Left ventricle myocardium superior (tissue), 1 donor: Measurements from ENCODE around the gene SLC7A11. TPM values are rescaled to one million over a fixed set of nuclear protein-coding genes. Genes with fewer than 3 reads are reported as not detected.
"Not testable (repeated sequence)": the region's sequence is repeated elsewhere in the genome, so short reads cannot be mapped to it uniquely, and the experiment has no call there.

Source experiments
- ATAC-seq: fragments of 200-7000 bp; cut with Tn5 transposase; one replicate; pipeline ENCODE4 v1.9.1; 2020; ENCODE audit warnings: mild to moderate bottlenecking, moderate library complexity
- DNase-seq: peaks from one replicate; pipeline ENCODE4 v3.0.0-alpha.2; 2020
- intact Hi-C: fragments of 100-400 bp; cut with micrococcal nuclease; formaldehyde crosslinking; loops from one replicate; pipeline ENCODE4 v1.11.0; 2022
- total RNA-seq: library from RNA; stranded (reverse); fragmentation: NEBNext Ultra II Directional; extraction: Animal tissue kit (Norgen Biotek cat#: 25700); gene quantifications from one replicate; pipeline ENCODE4 v1.2.1, GENCODE V29; 2021
- donor health status: DM: no; HTN: yes; CAD: no; lungs with severe emphysema.

SLC7A11 gene
- total RNA-seq, 1 donor from 2014 or later = 0.20 TPM

GRCh38 chr4:138248058-138248457 lies 5.9 kb upstream of the SLC7A11 start:
- intact Hi-C loops = no loop called here
- no peak for DNase-seq
- no peak for ATAC-seq

DNA sequence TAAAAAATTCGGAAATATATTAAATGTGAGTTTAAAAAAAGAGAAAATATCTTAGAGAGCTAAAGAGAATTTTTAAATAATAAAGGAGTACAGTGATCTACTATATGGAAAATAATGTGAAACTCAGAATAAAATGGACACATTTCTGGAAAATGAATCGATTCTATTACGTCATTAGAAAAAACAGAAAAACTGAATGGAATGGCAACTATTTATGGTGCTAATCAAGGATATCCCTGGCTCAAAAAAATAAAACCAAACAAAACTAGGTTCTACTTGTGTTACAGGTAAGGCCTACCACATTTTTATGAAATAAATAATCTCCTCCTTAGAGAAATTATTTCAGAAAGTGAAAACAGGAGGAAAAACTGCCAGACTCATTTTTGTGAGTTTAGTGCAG lies 5.5 kb upstream of the SLC7A11 start:
- DNase-seq = no peak
- ATAC-seq = no peak

GRCh38 chr4:138243369-138243768 lies 1.2 kb upstream of the SLC7A11 start:
- ATAC-seq (no peak), DNase-seq (no peak)
- intact Hi-C loops = no loop called here

More for the DNA sequence above, 5.5 kb upstream of the SLC7A11 start:
- intact Hi-C loops = no loop called here

- ATAC-seq = no peak
- DNase-seq = no peak
- intact Hi-C loops = no loop called here
Measured at GRCh38 chr4:138242834-138243156, 646 bp upstream of the SLC7A11 start.

DNA sequence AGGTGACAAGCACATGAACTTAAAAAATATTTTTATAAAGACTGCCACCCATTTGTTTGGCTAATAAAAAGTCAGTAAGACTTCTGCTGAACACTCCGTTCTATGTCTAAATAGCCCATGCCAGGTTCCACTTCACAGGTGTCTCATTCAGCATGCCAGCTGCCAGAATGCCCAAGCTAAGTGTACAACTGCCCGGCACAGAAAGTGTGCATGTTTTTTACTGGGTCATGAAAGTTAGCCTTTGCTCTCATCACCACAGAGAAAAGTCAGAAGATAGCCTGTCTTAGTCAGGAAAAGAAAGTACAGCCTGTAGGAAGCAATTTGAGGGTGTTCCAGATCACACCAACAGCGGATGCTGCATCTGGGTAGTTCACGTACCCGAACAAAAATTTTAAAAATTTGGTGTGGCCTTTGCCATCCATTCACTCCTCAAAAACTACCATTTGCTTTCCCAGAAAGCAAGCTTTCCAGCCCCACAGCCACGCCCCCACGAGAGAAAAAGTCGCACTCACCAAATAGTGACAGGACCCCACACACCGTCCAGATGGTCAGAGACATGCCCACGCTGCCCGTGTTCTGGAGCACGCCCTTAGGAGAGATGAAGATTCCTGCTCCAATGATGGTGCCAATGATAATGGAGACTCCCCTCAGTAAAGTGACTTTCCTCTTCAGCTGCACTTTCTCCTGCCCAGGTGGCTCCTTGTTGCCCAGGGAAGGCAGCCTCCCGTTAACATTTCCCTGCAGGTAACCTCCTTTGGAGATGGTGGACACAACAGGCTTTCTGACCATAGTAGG lies 671 bp downstream of the SLC7A11 start:
- DNase-seq (no peak), ATAC-seq (no peak)
- intact Hi-C loops = no loop called here

DNA sequence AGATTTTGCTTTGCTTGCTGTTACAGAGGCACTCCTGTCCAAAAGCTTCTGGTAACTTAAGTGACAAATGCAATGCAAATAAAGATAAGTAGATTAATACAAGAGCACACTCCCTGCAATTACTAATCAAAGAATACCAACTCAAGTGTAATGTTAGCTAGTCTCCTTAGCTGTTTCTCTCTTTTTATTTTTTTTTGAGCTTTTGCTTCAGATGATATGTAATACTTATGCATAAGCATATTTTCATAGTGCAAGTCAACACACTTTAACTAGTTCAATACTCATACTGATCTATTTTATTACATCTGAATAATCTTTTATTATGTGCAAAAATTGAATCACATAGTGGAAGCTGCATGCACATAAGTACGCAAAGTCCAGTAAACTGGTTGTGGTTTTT lies 2.7 kb downstream of the SLC7A11 start:
- intact Hi-C loops = no loop called here
- no peak for DNase-seq
- no peak for ATAC-seq

GRCh38 chr4:138238521-138239292 lies 3.4 kb downstream of the SLC7A11 start:
- no peak for DNase-seq
- no peak for ATAC-seq
- intact Hi-C loops = no loop called here

- DNase-seq, ATAC-seq, intact Hi-C loops: not testable (repeated sequence)
Measured at GRCh38 chr4:138237132-138237531, 5.0 kb downstream of the SLC7A11 start.

DNA sequence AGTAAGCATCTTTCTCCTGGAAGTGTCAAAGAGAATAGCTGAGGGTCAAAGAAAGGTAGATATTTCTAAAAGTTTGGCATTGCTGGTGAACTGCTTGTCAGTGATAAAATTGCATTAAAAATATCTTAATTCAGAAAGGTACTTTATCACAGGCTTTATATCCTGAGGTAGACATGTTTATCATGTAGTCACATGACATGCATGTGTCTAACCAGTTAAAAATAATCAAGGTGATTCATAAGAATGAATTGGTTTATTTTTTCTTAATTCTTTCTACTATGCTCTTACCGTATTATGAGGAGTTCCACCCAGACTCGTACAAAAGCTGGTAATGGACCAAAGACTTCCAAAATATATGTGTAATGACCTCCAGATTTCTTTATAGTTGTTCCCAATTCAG lies 6.1 kb downstream of the SLC7A11 start:
- intact Hi-C loops = no loop called here

DNA sequence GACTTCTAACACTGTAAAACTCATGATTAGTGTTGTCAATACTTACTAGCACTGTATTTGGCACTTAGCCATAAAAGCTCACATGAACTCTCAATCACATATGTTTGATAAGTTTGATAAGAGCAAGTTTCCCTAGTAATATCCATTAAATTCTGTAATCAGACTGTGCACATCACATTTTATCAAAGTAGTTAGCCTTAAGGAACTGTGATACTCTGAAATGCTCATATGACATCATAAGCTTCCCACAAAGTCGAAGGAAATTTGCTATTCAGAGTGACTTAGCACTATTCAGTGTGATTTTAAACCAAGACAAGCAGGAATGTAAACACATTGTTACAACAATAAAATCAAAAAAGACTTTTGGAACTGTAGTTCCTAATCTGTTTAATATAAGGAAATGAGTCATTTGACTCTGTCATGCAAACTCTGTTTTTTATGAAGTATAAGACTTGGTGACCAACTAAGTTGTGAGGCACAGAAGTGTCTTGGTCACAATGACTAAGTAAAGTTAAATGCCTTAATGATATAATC lies 6.7 kb downstream of the SLC7A11 start:
- intact Hi-C loops = no loop called here
- ATAC-seq (no peak), DNase-seq (no peak)

More for the DNA sequence above, 6.1 kb downstream of the SLC7A11 start:
- ATAC-seq (no peak), DNase-seq (no peak)

DNA sequence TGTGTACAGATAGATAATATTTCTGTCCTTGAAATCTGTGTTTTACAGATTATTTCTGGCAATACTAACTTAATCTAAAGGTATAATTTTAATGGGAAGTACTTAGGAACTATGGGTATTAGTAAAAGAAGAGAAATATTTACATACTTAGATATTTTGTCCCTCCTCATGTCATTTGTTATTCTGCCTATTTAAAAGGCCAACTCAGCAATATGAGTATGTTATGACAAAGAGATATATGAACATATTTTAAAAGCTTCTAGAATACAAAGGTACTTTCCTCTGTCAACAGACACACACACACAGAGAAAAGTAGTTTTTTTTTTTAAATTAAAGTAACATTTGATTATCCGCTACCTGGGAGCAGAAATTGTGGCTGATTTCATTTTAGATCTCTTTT lies 7.9 kb downstream of the SLC7A11 start:
- intact Hi-C loops = no loop called here
- DNase-seq = no peak
- no peak for ATAC-seq

DNA sequence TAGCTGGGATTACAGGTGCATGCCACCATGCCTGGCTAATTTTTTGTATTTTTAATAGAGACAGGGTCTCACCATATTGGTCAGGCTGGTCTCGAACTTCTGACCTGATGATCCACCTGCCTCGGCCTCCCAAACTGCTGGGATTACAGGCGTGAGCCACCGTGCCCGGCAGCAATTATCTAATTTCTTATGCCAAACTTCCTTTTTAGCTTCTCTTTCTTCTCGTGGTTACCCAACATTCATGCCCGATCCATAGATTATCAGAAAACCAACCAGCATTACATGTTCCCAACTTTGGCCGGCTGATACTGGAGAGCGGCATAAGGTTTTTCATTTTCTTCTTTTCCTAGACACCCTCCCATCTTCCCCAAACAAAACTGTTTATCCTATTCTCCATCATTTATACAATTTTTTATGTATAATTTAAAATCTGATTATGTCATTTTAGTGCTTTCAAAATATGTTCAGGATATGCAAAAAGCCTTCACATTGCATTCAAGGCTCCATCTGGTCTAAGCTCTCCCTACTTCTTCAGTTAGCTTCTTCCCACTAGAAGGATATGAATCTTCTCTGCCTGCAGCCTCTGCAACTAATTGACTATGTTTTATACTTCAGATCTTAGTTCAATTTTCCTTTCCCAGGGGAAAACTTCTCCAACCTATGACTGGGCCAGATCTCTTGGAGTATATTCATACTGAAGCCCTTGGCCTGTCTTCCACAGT lies 8.7 kb downstream of the SLC7A11 start:
- no peak for DNase-seq
- intact Hi-C loops = no loop called here
- ATAC-seq = no peak

DNA sequence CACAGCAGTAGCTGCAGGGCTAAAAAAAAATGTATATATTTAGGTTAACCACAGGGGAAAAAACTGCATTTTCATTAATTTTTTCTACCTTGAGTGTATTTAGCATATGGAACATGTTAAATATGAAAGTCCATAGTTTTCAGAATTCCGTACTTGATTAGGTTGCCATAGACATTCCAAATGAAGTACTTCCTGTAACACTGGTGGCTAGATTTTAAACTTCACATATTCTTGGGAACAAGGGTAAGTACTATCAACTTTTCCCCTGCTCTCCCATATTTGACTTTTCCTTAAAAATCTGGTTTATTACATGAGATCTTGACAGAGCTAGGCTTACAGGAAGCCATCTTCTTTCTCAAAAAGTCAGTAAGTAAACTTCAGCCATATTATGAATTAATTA lies 9.8 kb downstream of the SLC7A11 start:
- intact Hi-C loops = no loop called here

GRCh38 chr4:138230048-138230447 lies 12.1 kb downstream of the SLC7A11 start:
- ATAC-seq = no peak
- intact Hi-C loops = no loop called here

More for the DNA sequence above, 9.8 kb downstream of the SLC7A11 start:
- no peak for ATAC-seq
- no peak for DNase-seq

GRCh38 chr4:138229160-138229559 lies 13.0 kb downstream of the SLC7A11 start:
- DNase-seq (no peak), ATAC-seq (no peak)
- intact Hi-C loops = no loop called here

More at GRCh38 chr4:138230048-138230447, 12.1 kb downstream of the SLC7A11 start:
- DNase-seq = no peak

DNA sequence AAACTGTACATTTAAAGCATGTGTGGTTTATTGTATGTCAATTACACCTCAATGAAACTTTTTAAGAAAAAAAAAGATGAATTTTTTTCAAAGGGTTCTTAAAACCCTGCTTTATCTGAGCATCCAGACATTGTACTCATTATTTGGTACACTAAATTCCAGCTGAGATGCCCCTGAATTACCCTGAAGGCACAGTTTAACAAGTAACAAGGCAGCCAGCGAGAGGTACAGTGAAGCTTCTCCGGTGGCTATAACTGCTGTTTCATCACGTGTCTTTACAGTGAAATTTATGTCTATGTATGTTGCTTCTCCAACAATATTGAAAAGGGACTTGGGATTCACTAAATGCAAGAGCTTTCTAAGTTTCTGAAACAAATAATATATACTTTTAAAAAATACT lies 15.8 kb downstream of the SLC7A11 start:
- intact Hi-C loops = no loop called here
- ATAC-seq (no peak), DNase-seq (no peak)

DNA sequence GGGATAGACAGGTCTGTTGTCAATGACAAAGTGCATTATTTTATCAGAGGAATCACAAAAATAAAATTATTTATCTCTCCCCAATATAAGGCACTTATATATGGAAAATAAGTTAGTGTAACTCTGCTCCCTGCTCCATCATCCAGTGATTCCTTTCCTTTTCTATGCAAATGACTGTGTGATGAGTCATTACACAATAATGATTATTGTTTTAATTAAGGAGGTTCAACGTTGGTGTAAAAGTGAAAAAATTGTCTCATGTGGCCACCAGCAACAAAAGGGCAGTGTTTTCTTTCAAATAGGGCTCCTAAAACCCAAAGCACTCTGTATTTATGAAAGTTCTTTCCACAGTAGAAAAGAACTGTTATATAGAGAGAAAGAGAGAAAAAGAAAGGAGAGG lies 16.7 kb downstream of the SLC7A11 start:
- intact Hi-C loops = no loop called here
- ATAC-seq = no peak
- DNase-seq = no peak

DNA sequence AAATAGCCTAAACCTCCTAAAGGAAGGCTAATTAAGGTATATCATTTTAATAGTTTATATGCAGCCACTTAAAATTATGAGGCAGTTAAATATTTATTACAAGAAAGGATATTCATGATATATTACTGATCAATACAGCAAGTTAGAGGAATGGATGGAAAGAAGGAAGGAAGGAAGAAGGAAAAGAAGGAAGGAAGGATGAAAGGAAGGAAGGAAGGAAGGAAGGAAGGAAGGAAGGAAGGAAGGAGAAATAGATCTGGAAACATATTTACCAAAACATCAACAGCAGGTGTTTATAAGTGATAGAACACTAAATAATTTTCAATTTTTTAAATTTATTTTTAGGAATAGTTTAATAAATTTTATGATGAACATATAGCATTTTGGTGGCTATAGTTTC lies 17.5 kb downstream of the SLC7A11 start:
- no peak for ATAC-seq
- DNase-seq = no peak
- intact Hi-C loops = no loop called here

GRCh38 chr4:138223231-138223910 lies 18.8 kb downstream of the SLC7A11 start:
- intact Hi-C loops = no loop called here
- no peak for ATAC-seq
- DNase-seq = no peak
